Measurements from ENCODE around the gene SNN.

SNN gene

DNA sequence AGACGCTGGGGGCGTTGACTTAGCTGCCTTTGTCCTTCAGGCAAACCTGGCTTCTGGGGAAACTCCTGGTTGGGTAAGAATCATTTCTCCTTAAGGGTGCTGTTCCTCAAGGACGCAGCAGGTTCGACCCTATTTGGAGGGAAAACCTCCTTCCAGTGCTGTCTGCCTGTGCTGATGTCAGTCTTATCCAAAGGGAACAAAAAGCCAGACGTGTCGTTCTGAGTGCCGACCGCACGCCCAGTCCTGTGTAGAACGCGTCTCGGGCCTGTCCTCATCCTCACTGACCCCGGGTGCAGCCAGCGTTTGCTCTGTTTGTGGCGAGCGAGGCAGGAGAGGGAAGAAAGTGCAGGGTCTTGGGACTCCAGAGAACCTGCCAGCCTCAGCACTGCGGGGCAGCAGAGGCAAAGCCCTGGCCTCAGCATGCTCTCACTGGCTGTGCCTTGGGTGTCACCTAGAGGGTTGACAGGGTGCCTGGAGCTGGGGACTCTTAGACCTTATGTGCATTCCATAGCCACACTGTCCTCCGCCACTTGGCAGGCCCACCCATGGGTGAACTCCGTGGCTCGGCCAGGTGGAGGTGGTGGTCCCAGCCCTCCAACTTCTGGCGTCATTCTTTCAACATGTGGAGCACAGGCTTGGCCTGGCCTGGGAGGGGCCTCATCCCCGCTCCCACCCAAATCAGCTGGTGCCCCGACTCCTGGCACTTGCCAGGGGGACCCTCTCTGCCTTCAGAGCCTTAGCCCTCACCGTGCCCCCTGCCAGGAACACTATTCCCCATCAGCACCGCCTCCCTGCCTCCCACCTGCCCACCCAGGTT is 6.0 kb downstream of the SNN start:
- H3K9me3 ChIP-seq (ENCODE audit: low read length): no peaks in the 10 kb centered on the region
- H3K27me3 ChIP-seq (ENCODE audit: insufficient read depth, low read length): no peaks in the 10 kb centered on the region
- H3F3A ChIP-seq (ENCODE audit: insufficient read depth, low read length): no peaks in the 10 kb centered on the region
- no peak overlapping the region for H3K4me2 ChIP-seq (ENCODE audit: low read length)
- H3K36me3 ChIP-seq (ENCODE audit: insufficient read depth, low read length): peaks cover 35% of the 10 kb centered on the region
- no peak overlapping the region for H3K4me3 ChIP-seq (ENCODE audit: low read depth, low read length, poor library complexity, severe bottlenecking)
- no peaks in the 10 kb centered on the region for H3K79me2 ChIP-seq (ENCODE audit: insufficient read depth, low read length)
- H3K9me2 ChIP-seq (ENCODE audit: low read depth, low read length): no peaks in the 10 kb centered on the region
- no peak overlapping the region for H2AFZ ChIP-seq (ENCODE audit: low read length)
- TF ChIP-seq, protein P1, sequence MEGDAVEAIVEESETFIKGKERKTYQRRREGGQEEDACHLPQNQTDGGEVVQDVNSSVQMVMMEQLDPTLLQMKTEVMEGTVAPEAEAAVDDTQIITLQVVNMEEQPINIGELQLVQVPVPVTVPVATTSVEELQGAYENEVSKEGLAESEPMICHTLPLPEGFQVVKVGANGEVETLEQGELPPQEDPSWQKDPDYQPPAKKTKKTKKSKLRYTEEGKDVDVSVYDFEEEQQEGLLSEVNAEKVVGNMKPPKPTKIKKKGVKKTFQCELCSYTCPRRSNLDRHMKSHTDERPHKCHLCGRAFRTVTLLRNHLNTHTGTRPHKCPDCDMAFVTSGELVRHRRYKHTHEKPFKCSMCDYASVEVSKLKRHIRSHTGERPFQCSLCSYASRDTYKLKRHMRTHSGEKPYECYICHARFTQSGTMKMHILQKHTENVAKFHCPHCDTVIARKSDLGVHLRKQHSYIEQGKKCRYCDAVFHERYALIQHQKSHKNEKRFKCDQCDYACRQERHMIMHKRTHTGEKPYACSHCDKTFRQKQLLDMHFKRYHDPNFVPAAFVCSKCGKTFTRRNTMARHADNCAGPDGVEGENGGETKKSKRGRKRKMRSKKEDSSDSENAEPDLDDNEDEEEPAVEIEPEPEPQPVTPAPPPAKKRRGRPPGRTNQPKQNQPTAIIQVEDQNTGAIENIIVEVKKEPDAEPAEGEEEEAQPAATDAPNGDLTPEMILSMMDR (IDR thresholded peaks at IDR 0.05; ENCODE audit: low read length): no peak
- no peak for TF ChIP-seq EZH2 (IDR thresholded peaks at IDR 0.05; ENCODE audit: borderline replicate concordance, low read length)
- no peak overlapping the region for H3K9ac ChIP-seq (ENCODE audit: low read length)
- peaks cover 71% of the 10 kb centered on the region for H3K4me1 ChIP-seq (ENCODE audit: insufficient read depth, low read length, severe bottlenecking)
- H4K20me1 ChIP-seq (ENCODE audit: insufficient read depth, low read length): no peaks in the 10 kb centered on the region
- H3K27ac ChIP-seq (ENCODE audit: low read depth, low read length, poor library complexity, severe bottlenecking): no peak overlapping the region

DNA sequence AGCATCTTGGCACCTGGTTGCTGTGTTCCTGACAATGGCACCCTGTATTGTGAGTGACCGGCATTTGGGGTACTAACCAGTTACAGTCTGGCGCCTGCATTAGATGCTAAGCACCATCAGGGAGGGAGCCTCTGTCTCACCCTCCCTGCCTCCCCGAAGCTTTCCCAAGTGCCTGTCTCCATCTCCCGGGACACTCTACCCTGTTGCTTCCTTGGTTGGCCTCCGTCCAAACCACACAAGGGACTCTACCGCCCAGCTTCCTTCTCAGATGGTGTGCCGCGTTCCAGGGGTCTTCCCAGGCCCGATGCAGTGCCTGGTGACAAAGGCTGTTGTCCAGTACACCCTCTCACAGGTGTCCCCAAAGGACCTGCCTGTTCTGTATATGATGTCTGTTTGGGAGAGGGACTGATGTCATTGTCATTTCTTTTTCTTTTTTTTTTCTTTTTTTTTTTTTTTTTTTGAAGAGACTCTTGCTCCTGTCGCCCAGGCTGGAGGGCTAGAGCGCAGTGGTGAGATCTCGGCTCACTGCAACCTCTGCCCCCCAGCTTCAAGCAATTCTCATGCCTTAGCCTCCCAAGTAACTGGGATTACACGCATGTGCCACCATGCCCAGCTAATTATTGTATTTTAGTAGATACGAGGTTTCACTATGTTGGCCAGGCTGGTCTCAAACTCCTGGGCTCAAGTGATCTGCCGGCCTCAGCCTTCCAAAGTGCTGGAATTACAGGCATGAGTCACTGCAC is 6.7 kb downstream of the SNN start:
- Histone ChIP-seq H3K27ac (ENCODE audit: low read depth, low read length, poor library complexity, severe bottlenecking) (no peak overlapping the region), H3K79me2 (ENCODE audit: insufficient read depth, low read length) (no peaks in the 10 kb centered on the region), H3K4me2 (ENCODE audit: low read length) (no peak overlapping the region), H3K4me3 (ENCODE audit: low read depth, low read length, poor library complexity, severe bottlenecking) (no peak overlapping the region), H2AFZ (ENCODE audit: low read length) (no peak overlapping the region), H3K9me3 (ENCODE audit: low read length) (no peaks in the 10 kb centered on the region), H3F3A (ENCODE audit: insufficient read depth, low read length) (no peaks in the 10 kb centered on the region), H3K4me1 (ENCODE audit: insufficient read depth, low read length, severe bottlenecking) (peaks cover 71% of the 10 kb centered on the region), H3K9ac (ENCODE audit: low read length) (no peak overlapping the region), H4K20me1 (ENCODE audit: insufficient read depth, low read length) (no peaks in the 10 kb centered on the region), H3K27me3 (ENCODE audit: insufficient read depth, low read length) (no peaks in the 10 kb centered on the region), H3K36me3 (ENCODE audit: insufficient read depth, low read length) (peaks cover 42% of the 10 kb centered on the region), H3K9me2 (ENCODE audit: low read depth, low read length) (no peaks in the 10 kb centered on the region)
- TF ChIP-seq EZH2 (IDR thresholded peaks at IDR 0.05; ENCODE audit: borderline replicate concordance, low read length): no peak
- TF ChIP-seq, protein P1 (IDR thresholded peaks at IDR 0.05; ENCODE audit: low read length): no peak

DNA sequence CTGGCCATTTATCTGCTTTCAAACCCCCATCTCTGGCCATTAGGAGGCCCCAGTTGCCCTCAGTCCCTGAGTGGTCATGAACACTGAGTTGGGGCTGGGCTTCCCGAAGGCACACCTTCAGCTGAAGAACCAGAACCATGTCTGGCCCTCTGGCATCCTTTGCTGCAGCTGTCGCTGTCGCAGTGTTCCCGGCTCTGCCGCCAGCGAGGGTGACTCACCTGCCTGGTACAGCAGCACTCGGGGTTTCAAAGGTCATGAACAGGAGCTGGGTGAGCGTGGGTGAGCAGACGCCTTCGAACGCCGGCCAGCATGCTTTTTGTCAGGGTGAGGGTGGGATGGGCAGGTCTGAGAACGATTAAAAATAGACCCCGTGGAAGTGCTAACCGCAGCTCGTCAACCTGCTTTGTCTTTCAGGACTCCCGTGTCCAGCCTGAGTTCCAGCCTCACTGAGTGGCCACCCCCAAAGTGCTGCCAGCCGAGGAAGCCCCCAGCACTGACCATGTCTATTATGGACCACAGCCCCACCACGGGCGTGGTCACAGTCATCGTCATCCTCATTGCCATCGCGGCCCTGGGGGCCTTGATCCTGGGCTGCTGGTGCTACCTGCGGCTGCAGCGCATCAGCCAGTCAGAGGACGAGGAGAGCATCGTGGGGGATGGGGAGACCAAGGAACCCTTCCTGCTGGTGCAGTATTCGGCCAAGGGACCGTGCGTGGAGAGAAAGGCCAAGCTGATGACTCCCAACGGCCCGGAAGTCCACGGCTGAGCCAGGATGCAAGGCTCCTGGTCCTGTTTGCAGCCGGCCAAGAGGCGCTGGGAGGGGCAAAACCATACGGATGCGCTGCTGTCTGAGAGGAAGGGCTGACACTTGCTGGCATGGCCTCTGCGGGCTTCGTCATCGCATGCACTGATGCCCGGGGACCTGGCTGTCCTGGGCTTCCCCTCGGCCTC is 7.6 kb downstream of the SNN start:
- Histone ChIP-seq H3K4me1 (ENCODE audit: insufficient read depth, low read length, severe bottlenecking) (peaks cover 71% of the 10 kb centered on the region), H3F3A (ENCODE audit: insufficient read depth, low read length) (no peaks in the 10 kb centered on the region), H2AFZ (ENCODE audit: low read length) (no peak overlapping the region), H3K4me2 (ENCODE audit: low read length) (no peak overlapping the region), H3K9ac (ENCODE audit: low read length) (no peak overlapping the region), H3K79me2 (ENCODE audit: insufficient read depth, low read length) (no peaks in the 10 kb centered on the region), H3K9me2 (ENCODE audit: low read depth, low read length) (no peaks in the 10 kb centered on the region), H3K27me3 (ENCODE audit: insufficient read depth, low read length) (no peaks in the 10 kb centered on the region), H3K4me3 (ENCODE audit: low read depth, low read length, poor library complexity, severe bottlenecking) (no peak overlapping the region), H3K36me3 (ENCODE audit: insufficient read depth, low read length) (peaks cover 49% of the 10 kb centered on the region), H4K20me1 (ENCODE audit: insufficient read depth, low read length) (no peaks in the 10 kb centered on the region), H3K27ac (ENCODE audit: low read depth, low read length, poor library complexity, severe bottlenecking) (peak overlapping the region; percentile 96), H3K9me3 (ENCODE audit: low read length) (no peaks in the 10 kb centered on the region)
- no peak for TF ChIP-seq EZH2 (IDR thresholded peaks at IDR 0.05; ENCODE audit: borderline replicate concordance, low read length)
- TF ChIP-seq, protein P1 (IDR thresholded peaks at IDR 0.05; ENCODE audit: low read length): no peak
